T47D (cell line): ENCODE results near the gene TRAF7.

Experiments used
- DNase-seq, 2 experiments: peaks; one replicate each; pipeline versions ENCODE4 v3.0.0 to v3.0.0-alpha.2; 2011 to 2012; ENCODE audit warnings: low read depth in 1 of 2, low spot score in 1 of 2
- JUND ChIP-seq: IDR thresholded peaks from 2 replicates; pipeline ENCODE4 v1.6.1; 2012; ENCODE audit warnings: low read depth
- in situ Hi-C: cut with HindIII; loops from 2 replicates; pipeline ENCODE4 v1.10.0; 2016; ENCODE audit warnings: low sequenced_read_pairs, low pct_unique_long_range_greater_than_20kb

TRAF7 gene

DNA sequence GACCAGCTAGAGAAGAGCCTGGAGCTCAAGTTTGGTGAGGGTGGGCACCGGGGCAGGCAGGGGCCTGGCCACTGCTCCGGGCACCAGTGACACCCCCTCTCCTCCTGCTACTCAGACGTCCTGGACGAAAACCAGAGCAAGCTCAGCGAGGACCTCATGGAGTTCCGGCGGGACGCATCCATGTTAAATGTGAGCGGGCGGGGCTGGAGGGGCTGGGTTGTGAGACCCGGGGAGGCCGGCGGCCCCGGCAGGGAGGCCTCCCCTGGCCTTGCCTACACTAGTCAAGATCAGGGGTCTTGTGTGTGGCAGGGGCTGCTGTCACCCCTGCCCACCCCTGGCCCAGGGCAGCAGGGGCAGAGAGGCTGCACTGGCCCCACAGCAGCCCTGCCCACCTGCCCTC, 17.8 kb downstream of the TRAF7 start:
- no peak for TF ChIP-seq JUND
- DNase-seq: no peak
- in situ Hi-C loops: no loop called here

DNA sequence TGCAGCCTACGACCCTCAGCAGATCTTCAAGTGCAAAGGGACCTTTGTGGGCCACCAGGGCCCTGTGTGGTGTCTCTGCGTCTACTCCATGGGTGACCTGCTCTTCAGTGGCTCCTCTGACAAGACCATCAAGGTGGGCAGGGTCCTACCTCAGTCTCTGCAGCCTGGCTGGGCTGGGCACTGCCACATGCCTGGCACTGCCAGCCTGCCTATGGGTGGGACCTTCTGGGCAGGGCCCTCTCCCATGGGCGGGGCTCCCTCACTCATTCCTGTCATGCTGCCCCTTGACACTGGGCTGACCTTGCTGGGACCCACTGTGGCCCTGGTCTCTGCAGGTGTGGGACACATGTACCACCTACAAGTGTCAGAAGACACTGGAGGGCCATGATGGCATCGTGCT, 18.3 kb downstream of the TRAF7 start:
- no peak for TF ChIP-seq JUND
- in situ Hi-C loops: no loop called here
- DNase-seq: no peak

DNA sequence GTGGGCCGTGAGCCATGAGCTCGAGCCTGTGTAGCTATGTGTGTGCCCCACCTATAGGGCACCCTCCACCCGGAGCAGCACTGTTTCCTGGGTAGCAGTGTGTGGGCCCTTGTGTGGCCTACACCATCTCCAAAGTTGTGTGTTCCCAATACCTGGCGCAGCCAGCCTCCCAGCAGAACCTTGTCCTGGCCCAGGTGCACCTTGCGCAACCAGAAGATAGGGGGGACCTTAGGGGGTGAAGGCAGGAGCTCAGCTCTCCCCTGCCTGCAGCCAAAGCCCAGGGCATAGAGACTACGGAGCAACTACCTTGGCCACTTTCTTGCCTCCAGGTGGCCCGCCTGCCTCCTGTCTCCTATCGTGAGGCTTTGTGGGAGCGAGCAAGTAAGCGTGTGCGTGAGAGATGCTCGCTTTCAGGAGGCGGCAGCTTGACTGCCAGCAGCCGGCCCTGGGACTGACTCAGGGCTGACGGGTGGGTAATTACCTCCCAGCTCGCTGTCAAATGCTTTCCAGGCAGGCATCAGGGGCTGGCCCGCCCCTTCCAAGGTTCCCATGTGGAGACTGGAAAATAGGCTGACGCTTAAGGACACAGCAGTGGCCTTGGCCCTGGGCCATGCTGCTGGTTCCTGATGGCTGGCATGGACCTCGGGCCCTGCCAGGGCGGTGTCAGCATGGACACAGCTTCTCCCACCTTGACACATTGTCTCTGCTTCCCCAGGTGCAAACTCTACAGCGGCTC, 19.0 kb downstream of the TRAF7 start:
- TF ChIP-seq JUND: no peak
- in situ Hi-C loops: no loop called here
- DNase-seq: no peak

DNA sequence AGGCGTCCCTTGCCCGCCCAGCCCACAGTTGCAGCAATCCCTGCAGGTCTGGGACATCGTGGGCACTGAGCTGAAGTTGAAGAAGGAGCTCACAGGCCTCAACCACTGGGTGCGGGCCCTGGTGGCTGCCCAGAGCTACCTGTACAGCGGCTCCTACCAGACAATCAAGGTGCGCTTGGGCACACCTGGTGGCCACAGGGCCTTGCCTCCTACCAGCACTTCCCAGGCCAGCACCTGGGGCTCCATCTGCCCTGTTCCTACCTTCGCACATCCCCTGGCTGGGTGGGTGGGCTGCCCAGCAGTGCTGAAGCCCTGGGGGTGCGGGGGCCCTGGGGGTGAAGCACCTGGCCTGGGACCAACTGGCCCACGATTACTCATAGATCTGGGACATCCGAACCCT, 19.9 kb downstream of the TRAF7 start:
- DNase-seq: no peak
- in situ Hi-C loops: no loop called here
- TF ChIP-seq JUND: no peak

DNA sequence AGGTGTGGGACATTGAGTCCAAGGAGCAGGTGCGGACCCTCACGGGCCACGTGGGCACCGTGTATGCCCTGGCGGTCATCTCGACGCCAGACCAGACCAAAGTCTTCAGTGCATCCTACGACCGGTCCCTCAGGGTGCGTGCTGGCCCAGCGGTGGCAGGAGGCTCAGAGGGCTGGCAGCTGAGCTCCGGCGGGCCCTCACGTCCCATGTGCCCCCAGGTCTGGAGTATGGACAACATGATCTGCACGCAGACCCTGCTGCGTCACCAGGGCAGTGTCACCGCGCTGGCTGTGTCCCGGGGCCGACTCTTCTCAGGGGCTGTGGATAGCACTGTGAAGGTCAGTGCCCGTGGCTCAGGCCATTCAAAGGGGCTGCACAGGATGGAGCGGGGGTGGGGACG, 20.5 kb downstream of the TRAF7 start:
- no peak for TF ChIP-seq JUND
- DNase-seq: no peak
- in situ Hi-C loops: no loop called here

DNA sequence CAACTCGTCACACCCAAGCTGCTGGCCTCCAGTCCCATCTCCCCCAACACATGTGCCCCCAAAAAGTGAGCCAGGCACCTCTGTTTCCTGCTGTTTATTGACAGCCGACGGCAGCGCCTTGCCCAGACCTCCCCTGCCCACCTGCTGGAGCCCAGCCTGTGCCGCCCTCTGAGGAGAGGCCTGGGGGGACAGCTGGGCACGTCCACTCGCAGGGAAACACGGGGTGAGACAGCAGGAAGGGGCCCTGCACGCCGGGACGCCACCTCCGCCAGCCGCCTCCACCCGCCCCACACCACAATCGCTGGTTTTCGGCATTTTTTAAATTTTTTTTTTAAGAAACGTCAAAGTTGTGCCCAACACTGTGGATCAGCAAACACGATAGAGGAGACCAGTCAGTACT, 21.5 kb downstream of the TRAF7 start:
- no peak for DNase-seq
- in situ Hi-C loops: no loop called here
- no peak for TF ChIP-seq JUND

DNA sequence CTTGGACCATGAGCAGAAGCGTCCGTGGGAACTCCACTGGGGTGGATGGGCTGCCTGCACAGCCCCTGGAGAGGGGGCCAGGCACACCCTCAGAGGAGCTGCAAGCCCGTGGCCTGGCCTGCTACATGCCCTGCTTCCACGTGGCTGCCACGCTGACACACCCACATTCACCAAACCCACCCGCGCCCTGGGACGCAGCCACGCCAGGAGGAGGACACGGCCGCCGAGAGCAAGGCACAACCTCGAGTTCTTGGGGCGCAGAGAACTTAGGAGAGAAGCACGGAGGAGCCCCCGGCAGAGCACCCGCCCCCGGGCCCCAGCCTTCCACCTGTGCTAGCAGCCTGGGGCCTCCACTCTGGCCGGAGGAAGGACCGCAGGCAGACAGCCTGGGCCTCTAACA, 22.0 kb downstream of the TRAF7 start:
- DNase-seq: no peak
- in situ Hi-C loops: no loop called here

DNA sequence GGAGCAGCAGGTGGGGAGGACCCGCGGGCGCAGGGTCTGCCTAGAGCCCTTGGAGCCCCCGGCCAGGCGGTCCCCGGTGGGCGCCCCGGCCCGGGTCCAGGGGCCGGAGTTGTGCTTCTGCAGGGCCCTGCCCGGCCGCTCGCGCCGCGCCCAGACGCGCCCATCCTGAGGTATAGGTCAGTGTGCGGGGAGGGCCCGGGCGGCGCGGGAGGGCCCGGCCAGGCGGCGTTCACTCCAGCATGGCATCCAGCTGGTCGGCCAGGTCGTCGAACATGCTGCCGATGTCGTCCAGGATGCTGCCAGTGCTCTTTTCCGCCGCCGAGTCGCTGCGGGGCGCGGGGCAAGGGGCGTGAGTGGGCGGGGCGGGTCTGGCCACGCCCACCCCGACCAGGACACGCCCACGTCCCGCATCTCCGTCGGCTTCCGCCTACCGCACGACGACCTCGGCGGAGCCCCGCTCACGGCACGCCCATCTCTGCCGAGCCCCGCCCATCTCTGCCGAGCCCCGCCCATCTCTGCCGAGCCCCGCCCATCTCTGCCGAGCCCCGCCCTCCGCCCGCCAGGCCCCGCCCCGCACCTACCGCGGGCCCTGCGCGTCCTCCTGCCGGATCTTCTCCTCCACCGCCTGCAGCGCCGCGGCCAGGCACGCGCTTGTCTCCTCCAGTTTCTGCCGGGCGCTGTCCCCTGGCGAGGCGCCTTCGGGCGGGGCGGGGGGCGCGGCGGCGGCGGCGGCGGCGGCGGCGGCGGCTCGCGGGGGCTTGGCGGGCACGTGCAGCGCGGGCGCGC, 22.9 kb downstream of the TRAF7 start:
- DNase-seq: peak in 1 of 2 experiments; percentile 65
- in situ Hi-C loops: no loop called here
- no peak for TF ChIP-seq JUND

More for the DNA sequence above, 22.0 kb downstream of the TRAF7 start:
- no peak for TF ChIP-seq JUND

DNA sequence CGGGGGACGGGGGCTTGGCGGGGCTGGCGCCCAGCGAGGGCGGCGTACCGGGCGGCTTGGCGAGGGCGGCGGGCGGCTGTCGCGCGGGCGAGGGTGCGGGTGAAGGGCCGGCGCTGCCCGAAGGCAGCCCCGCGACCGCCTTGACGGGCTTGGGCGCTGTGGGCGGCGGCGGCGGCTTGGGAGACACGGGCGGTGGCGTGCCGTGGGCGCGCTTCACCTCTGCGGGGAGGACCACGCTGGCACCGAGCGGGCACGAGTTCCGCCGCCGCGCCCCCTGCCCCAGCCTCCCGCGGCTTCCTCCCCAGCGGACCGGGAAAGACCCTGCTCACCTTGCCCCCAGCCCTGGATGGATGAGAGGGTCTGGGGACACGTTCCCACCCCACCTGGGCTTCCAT, 23.5 kb downstream of the TRAF7 start:
- DNase-seq: no peak
- in situ Hi-C loops: no loop called here
- TF ChIP-seq JUND: no peak

DNA sequence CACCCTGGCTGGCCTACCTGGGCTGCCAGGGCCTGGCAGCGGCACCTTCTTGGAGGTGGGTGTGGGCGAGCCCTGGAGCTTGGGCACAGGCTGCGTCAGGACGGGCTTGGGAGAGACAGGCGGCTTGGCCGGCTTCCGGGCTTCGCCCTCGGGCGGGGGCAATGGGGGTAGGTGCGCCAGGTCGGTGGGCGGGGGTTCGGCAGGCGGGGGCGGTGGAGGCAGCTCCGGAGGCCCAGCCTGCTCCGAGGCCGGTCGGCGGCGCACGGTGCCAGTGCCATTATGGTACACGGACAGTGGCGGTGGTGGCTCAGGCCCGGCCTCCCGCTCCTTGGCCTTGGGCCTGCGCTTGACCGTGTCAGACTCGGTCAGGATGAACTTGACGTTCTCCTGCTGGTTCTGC, 24.0 kb downstream of the TRAF7 start:
- no peak for DNase-seq
- in situ Hi-C loops: no loop called here
- no peak for TF ChIP-seq JUND

DNA sequence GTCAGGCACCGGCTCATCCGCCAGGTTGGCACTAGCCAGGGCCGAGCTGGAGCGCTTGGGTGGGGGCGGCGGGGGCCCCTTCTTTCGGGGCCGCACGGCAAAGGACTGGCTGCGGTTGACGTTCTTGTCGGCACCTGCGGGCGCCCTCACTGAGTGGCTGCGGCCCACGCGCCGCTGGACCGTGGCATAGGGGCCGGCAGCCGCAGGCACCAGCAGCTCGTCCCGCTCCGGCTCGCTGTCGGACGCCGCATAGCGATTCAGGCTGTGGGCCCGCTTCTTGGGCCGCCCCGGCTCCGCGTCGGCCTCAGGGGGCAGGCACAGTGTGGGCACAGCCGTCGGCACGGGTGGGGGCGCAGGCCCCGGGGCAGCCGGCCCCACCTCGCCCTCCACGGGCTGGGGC, 24.9 kb downstream of the TRAF7 start:
- DNase-seq: no peak
- in situ Hi-C loops: no loop called here
- no peak for TF ChIP-seq JUND

DNA sequence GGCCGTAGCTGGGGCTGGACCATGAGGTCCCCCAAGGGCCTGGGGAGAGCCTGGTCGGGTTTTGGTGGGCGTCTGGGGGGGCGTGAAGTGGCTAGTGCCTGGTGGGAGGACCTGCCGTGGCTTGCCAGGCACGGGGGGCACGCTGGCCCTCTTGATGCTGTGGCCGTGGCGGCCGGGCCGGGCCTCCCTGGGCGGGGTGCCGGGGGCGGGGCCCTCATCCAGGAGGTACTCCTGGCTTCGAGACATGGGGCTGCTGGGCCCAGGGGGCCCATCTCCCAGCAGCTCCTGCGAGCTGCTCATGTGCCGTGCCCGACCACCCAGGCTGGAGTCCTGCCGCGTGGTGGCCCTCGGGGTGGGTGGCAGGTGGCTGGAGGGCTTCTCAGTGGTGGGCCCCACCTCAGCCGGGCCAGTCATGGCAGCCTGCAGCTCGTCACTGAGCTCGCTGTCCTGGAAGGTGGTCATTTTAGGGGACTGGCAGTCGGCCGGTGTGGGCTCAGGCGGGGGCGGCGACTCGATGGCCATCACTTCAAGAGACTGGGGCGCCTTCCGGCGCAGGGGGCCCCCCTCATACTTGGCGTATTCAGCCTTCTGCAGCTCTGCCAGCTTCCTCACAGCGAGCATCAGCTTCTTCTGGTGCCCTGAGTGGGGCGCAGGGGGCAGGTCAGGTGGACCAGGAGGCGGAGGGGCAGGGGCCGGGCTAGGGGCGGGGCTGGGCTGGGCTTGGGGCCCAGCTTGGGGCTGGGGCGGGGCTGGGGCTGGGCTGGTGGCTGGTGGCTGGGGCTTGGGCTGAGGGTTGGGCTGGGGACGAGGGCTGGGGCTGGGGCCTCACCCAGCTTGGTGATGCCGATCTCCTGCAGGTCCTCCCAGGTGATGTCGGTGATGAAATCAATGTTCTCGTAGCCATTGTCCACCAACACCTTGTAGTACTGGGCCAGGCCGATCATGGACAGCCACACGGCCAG, 25.7 kb downstream of the TRAF7 start:
- no peak for TF ChIP-seq JUND
- DNase-seq: no peak

More for the DNA sequence above, 25.7 kb downstream of the TRAF7 start:
- in situ Hi-C loops: no loop called here
